GM23338 (cell line): ENCODE measurements around the gene GRIK1. TPM values are rescaled to one million over a fixed set of nuclear protein-coding genes. Genes with fewer than 3 reads are reported as not detected.

ENCODE experiments used
- ATAC-seq: fragments of 200-7000 bp; cut with Tn5 transposase; 3 replicates; pipeline ENCODE4 v1.9.1; 2020
- DNase-seq: peaks from one replicate; pipeline ENCODE4 v3.0.0-alpha.2; 2015; ENCODE audit warnings: low spot score
- H2AFZ ChIP-seq: fragments of 200-600 bp; sonication (generic); 2 replicates; pipeline ENCODE4 v1.8.0; 2016; ENCODE audit warnings: antibody characterized with exemption, mild to moderate bottlenecking, moderate library complexity
- H3F3A ChIP-seq: fragments of 200-600 bp; sonication (generic); replicated peaks from 2 replicates; pipeline ENCODE4 v1.8.0; 2017; ENCODE audit warnings: antibody characterized with exemption, mixed run types, low read depth
- H3K27ac ChIP-seq: fragments of 200-600 bp; sonication (generic); 2 replicates; pipeline ENCODE4 v1.6.1; 2016; ENCODE audit warnings: low read depth
- H3K27me3 ChIP-seq: fragments of 200-600 bp; sonication (generic); 2 replicates; pipeline ENCODE4 v1.8.0; 2016; ENCODE audit warnings: mild to moderate bottlenecking, mixed run types, moderate library complexity; ENCODE audit not compliant: insufficient read depth
- H3K36me3 ChIP-seq: fragments of 200-600 bp; sonication (generic); 2 replicates; pipeline ENCODE4 v1.8.0; 2016; ENCODE audit warnings: mild to moderate bottlenecking; ENCODE audit not compliant: insufficient read depth
- H3K4me1 ChIP-seq: fragments of 200-600 bp; sonication (generic); 2 replicates; pipeline ENCODE4 v1.8.0; 2016; ENCODE audit warnings: mild to moderate bottlenecking, moderate library complexity; ENCODE audit not compliant: insufficient read depth
- H3K4me2 ChIP-seq: fragments of 200-600 bp; sonication (generic); 2 replicates; pipeline ENCODE4 v1.7.1; 2017; ENCODE audit warnings: mixed run types
- H3K4me3 ChIP-seq: fragments of 200-600 bp; sonication (generic); 2 replicates; pipeline ENCODE4 v1.6.1; 2016; ENCODE audit warnings: mixed run types
- H3K79me2 ChIP-seq: fragments of 200-600 bp; sonication (generic); replicated peaks from 2 replicates; pipeline ENCODE4 v1.8.0; 2017; ENCODE audit warnings: mild to moderate bottlenecking; ENCODE audit not compliant: insufficient read depth
- H3K9me2 ChIP-seq: fragments of 200-600 bp; sonication (generic); 2 replicates; pipeline ENCODE4 v1.8.0; 2017; ENCODE audit not compliant: insufficient read depth
- H4K20me1 ChIP-seq: fragments of 200-600 bp; sonication (generic); replicated peaks from 2 replicates; pipeline ENCODE4 v1.8.0; 2017; ENCODE audit warnings: mild to moderate bottlenecking; ENCODE audit not compliant: insufficient read depth
- H3K27ac Mint-ChIP-seq: 2 replicates; pipeline ENCODE4 v1.8.0; 2020; ENCODE audit warnings: inconsistent platforms, mild to moderate bottlenecking, moderate library complexity, mixed read lengths
- H3K27me3 Mint-ChIP-seq: 3 replicates; pipeline ENCODE4 v1.8.0; 2022; ENCODE audit warnings: low read depth, mild to moderate bottlenecking, moderate library complexity, mixed read lengths, inconsistent platforms; ENCODE audit not compliant: insufficient read depth, poor library complexity
- H3K36me3 Mint-ChIP-seq: 3 replicates; pipeline ENCODE4 v1.8.0; 2021; ENCODE audit warnings: low read depth, mild to moderate bottlenecking, inconsistent platforms, moderate library complexity, mixed read lengths
- H3K4me1 Mint-ChIP-seq: 3 replicates; pipeline ENCODE4 v1.8.0; 2020; ENCODE audit warnings: mild to moderate bottlenecking, inconsistent platforms, mixed read lengths
- H3K4me3 Mint-ChIP-seq: 3 replicates; pipeline ENCODE4 v1.8.0; 2021; ENCODE audit warnings: moderate library complexity, mild to moderate bottlenecking, inconsistent platforms, mixed read lengths
- H3K9me3 Mint-ChIP-seq: 3 replicates; pipeline ENCODE4 v1.8.0; 2020; ENCODE audit warnings: moderate library complexity, mild to moderate bottlenecking, inconsistent platforms, mixed read lengths
- CREB1 ChIP-seq: fragments of 250-450 bp; sonication (Bioruptor Pico); IDR thresholded peaks from 2 replicates; pipeline ENCODE4 v1.5.0; 2020; ENCODE audit warnings: low read depth, mild to moderate bottlenecking, moderate library complexity
- JUNB ChIP-seq: IDR thresholded peaks from one replicate; pipeline ENCODE4 v1.6.1; 2016; ENCODE audit warnings: antibody characterized with exemption; ENCODE audit not compliant: unreplicated experiment
- POLR2AphosphoS5 ChIP-seq: IDR thresholded peaks from 2 replicates; pipeline ENCODE4 v1.6.1; 2016; ENCODE audit warnings: antibody characterized with exemption, low read depth
- STAT1 ChIP-seq: IDR thresholded peaks from one replicate; pipeline ENCODE4 v1.6.1; 2016; ENCODE audit warnings: antibody characterized with exemption; ENCODE audit not compliant: unreplicated experiment
- ZNF331 ChIP-seq: fragments of 250-450 bp; sonication (Bioruptor Pico); IDR thresholded peaks from 2 replicates; pipeline ENCODE4 v1.5.0; 2020; ENCODE audit warnings: low read depth, mild to moderate bottlenecking, moderate library complexity
- polyA plus RNA-seq: library from polyadenylated mRNA; unstranded; fragments of >200 nt; fragmentation: Nextera tagmentation; extraction: Ambion mirVana; gene quantifications from 2 replicates; pipeline ENCODE4 v1.2.1, GENCODE V29; 2016
- total RNA-seq: library from RNA; depleted of rRNA; stranded (reverse); fragments of >200 nt; shearing (Covaris generic); gene quantifications from 2 replicates; pipeline ENCODE4 v1.2.3, GENCODE V29; 2014
- TF ChIP-seq, protein P1 (sequence below): IDR thresholded peaks from one replicate; pipeline ENCODE4 v1.6.1; 2018; ENCODE audit warnings: antibody characterized with exemption; ENCODE audit not compliant: unreplicated experiment
- TF ChIP-seq, protein P2 (sequence below): fragments of 250-450 bp; sonication (Bioruptor Pico); IDR thresholded peaks from 2 replicates; pipeline ENCODE4 v1.5.0; 2020; ENCODE audit warnings: mild to moderate bottlenecking, moderate library complexity

GRIK1 gene
- total and polyA plus RNA-seq, 2 experiments from 2014 or later = 0.18 to 0.42 TPM

DNA sequence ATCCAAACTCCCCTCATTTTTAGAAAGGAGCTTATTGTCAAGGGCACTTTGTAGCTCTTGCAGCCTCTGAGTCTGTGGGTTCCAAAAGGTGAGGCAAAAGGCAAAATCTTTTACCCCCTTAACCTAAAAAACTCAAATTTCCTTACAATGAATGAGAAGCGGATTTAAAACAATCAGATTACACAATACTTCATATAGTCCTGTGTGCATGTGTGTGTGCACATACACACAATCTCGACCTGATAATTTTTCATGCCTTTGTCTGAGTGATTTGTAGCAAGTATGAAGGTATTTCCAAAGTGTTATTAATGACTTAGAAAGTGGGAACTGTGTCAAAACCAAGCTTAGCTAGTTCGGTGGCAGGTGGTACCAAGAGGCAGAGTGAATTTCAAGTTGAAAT lies 42.9 kb downstream of the GRIK1 start (continued):
- TF ChIP-seq, protein P1, sequence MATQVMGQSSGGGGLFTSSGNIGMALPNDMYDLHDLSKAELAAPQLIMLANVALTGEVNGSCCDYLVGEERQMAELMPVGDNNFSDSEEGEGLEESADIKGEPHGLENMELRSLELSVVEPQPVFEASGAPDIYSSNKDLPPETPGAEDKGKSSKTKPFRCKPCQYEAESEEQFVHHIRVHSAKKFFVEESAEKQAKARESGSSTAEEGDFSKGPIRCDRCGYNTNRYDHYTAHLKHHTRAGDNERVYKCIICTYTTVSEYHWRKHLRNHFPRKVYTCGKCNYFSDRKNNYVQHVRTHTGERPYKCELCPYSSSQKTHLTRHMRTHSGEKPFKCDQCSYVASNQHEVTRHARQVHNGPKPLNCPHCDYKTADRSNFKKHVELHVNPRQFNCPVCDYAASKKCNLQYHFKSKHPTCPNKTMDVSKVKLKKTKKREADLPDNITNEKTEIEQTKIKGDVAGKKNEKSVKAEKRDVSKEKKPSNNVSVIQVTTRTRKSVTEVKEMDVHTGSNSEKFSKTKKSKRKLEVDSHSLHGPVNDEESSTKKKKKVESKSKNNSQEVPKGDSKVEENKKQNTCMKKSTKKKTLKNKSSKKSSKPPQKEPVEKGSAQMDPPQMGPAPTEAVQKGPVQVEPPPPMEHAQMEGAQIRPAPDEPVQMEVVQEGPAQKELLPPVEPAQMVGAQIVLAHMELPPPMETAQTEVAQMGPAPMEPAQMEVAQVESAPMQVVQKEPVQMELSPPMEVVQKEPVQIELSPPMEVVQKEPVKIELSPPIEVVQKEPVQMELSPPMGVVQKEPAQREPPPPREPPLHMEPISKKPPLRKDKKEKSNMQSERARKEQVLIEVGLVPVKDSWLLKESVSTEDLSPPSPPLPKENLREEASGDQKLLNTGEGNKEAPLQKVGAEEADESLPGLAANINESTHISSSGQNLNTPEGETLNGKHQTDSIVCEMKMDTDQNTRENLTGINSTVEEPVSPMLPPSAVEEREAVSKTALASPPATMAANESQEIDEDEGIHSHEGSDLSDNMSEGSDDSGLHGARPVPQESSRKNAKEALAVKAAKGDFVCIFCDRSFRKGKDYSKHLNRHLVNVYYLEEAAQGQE = no peak
- TF ChIP-seq POLR2AphosphoS5 (no peak), STAT1 (no peak), ZNF331 (CRISPR knock-in tag) (no peak)

DNA sequence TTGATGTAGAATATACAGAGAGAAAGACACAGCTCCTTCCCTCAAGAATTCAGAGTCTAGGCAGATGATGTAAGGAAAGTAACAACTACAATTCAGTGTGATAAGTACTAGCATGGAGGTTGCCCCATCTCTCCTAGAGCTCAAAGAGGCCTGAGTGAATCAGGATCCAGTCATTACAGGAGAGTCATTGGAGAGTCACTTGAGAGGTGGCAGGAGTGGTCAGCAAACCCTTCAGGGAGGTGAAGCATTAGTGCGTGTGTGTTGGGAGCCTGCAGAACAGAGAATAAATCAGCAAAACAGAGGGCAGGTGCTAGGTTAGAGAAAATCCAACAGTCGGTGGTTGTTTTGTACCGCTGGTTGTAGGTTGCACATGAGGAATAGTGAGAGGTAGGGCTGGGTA lies 46.1 kb downstream of the GRIK1 start:
- H3K4me3 Mint-ChIP-seq = no peak overlapping the region
- Histone ChIP-seq H3K4me3 (no peak overlapping the region), H3F3A (no peaks in the 10 kb centered on the region), H3K27me3 (no peaks in the 10 kb centered on the region), H4K20me1 (no peaks in the 10 kb centered on the region), H3K9me2 (no peaks in the 10 kb centered on the region), H2AFZ (no peak overlapping the region), H3K27ac (no peak overlapping the region), H3K4me1 (no peaks in the 10 kb centered on the region), H3K79me2 (no peaks in the 10 kb centered on the region), H3K36me3 (no peaks in the 10 kb centered on the region), H3K4me2 (no peak overlapping the region)
- DNase-seq (no peak), ATAC-seq (no peak)
- no peaks in the 10 kb centered on the region for H3K36me3 Mint-ChIP-seq
- no peaks in the 10 kb centered on the region for H3K9me3 Mint-ChIP-seq
- no peaks in the 10 kb centered on the region for H3K4me1 Mint-ChIP-seq
- no peak overlapping the region for H3K27ac Mint-ChIP-seq
- no peaks in the 10 kb centered on the region for H3K27me3 Mint-ChIP-seq
- TF ChIP-seq POLR2AphosphoS5 = no peak

DNA sequence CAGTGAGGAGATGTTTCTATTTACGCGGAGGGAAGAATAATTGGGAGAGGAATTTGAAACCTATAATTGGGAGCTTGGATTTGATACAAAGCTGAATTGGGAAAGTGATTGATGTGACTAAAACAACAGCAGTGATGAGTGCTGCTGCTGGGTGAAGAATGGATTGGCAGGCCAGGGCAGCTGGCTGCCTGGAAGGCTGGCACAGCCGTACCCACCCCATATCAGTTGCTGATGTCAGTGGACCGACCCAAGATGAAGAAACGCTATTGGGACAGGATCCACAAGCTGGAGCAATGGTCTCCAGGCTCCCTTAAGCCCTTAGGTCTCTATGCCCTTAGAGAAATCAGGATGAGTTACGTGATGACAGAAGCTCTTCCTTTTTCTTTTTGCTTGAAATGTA lies 47.4 kb downstream of the GRIK1 start:
- no peak overlapping the region for H3K27ac Mint-ChIP-seq
- DNase-seq (no peak), ATAC-seq (no peak)
- no peak overlapping the region for H3K4me3 Mint-ChIP-seq
- Histone ChIP-seq H3K36me3 (no peaks in the 10 kb centered on the region), H3K27me3 (no peaks in the 10 kb centered on the region), H2AFZ (no peak overlapping the region), H3K9me2 (no peaks in the 10 kb centered on the region), H3K27ac (no peak overlapping the region), H3K4me1 (no peaks in the 10 kb centered on the region), H3F3A (no peaks in the 10 kb centered on the region), H3K4me3 (no peak overlapping the region), H3K79me2 (no peaks in the 10 kb centered on the region), H4K20me1 (no peaks in the 10 kb centered on the region), H3K4me2 (no peak overlapping the region)
- no peaks in the 10 kb centered on the region for H3K4me1 Mint-ChIP-seq
- no peaks in the 10 kb centered on the region for H3K36me3 Mint-ChIP-seq
- TF ChIP-seq CREB1 (CRISPR knock-in tag) (no peak), POLR2AphosphoS5 (no peak), JUNB (no peak), STAT1 (no peak)
- TF ChIP-seq, protein P2, sequence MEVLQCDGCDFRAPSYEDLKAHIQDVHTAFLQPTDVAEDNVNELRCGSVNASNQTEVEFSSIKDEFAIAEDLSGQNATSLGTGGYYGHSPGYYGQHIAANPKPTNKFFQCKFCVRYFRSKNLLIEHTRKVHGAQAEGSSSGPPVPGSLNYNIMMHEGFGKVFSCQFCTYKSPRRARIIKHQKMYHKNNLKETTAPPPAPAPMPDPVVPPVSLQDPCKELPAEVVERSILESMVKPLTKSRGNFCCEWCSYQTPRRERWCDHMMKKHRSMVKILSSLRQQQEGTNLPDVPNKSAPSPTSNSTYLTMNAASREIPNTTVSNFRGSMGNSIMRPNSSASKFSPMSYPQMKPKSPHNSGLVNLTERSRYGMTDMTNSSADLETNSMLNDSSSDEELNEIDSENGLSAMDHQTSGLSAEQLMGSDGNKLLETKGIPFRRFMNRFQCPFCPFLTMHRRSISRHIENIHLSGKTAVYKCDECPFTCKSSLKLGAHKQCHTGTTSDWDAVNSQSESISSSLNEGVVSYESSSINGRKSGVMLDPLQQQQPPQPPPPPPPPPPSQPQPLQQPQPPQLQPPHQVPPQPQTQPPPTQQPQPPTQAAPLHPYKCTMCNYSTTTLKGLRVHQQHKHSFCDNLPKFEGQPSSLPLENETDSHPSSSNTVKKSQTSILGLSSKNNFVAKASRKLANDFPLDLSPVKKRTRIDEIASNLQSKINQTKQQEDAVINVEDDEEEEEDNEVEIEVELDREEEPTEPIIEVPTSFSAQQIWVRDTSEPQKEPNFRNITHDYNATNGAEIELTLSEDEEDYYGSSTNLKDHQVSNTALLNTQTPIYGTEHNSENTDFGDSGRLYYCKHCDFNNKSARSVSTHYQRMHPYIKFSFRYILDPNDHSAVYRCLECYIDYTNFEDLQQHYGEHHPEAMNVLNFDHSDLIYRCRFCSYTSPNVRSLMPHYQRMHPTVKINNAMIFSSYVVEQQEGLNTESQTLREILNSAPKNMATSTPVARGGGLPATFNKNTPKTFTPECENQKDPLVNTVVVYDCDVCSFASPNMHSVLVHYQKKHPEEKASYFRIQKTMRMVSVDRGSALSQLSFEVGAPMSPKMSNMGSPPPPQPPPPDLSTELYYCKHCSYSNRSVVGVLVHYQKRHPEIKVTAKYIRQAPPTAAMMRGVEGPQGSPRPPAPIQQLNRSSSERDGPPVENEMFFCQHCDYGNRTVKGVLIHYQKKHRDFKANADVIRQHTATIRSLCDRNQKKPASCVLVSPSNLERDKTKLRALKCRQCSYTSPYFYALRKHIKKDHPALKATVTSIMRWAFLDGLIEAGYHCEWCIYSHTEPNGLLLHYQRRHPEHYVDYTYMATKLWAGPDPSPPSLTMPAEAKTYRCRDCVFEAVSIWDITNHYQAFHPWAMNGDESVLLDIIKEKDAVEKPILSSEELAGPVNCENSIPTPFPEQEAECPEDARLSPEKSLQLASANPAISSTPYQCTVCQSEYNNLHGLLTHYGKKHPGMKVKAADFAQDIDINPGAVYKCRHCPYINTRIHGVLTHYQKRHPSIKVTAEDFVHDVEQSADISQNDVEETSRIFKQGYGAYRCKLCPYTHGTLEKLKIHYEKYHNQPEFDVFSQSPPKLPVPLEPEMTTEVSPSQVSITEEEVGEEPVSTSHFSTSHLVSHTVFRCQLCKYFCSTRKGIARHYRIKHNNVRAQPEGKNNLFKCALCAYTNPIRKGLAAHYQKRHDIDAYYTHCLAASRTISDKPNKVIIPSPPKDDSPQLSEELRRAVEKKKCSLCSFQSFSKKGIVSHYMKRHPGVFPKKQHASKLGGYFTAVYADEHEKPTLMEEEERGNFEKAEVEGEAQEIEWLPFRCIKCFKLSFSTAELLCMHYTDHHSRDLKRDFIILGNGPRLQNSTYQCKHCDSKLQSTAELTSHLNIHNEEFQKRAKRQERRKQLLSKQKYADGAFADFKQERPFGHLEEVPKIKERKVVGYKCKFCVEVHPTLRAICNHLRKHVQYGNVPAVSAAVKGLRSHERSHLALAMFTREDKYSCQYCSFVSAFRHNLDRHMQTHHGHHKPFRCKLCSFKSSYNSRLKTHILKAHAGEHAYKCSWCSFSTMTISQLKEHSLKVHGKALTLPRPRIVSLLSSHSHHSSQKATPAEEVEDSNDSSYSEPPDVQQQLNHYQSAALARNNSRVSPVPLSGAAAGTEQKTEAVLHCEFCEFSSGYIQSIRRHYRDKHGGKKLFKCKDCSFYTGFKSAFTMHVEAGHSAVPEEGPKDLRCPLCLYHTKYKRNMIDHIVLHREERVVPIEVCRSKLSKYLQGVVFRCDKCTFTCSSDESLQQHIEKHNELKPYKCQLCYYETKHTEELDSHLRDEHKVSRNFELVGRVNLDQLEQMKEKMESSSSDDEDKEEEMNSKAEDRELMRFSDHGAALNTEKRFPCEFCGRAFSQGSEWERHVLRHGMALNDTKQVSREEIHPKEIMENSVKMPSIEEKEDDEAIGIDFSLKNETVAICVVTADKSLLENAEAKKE (CRISPR knock-in tag) = no peak
- no peaks in the 10 kb centered on the region for H3K27me3 Mint-ChIP-seq
- H3K9me3 Mint-ChIP-seq = no peaks in the 10 kb centered on the region
